Skin epidermis (tissue), 12 donors: ENCODE measurements around the gene RMI2.

Source experiments
- H3K27ac ChIP-seq, 21 experiments: fragments of 200-600 bp; sonication (generic) in 11 of 21; one replicate each; pipeline ENCODE4 v1.5.0; 2020; ENCODE audit warnings: mild to moderate bottlenecking in 3 of 21, inconsistent platforms in 2 of 21, moderate library complexity in 2 of 21
- H3K4me3 ChIP-seq, 7 experiments: fragments of 200-600 bp; sonication (generic) in 2 of 7; one replicate each; pipeline ENCODE4 v1.5.0; 2020; ENCODE audit warnings: inconsistent platforms in 2 of 7, mild to moderate bottlenecking in 2 of 7, moderate library complexity in 1 of 7

RMI2 gene

DNA sequence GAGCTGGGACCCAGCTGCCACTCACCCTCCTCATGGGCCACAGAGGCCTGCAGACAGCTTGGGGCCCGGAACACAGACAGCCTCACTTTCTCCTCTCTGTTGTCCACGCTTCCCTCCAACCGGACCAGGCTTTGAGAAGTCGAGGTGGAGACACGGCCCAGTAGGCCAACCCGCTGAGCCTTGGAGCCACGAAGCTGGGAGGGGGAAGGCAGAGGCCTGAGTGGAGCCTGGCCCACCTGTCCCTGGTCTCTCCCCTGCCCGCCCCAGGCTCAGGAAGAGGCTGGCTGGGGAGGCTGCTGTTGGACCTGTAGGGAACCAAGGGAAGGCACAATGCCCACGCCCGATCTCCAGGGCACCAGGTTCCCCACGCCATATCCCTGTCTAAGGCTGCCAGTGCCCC is 48.1 kb downstream of the RMI2 start:
- Histone ChIP-seq H3K27ac (no peak overlapping the region), H3K4me3 (no peak overlapping the region)

DNA sequence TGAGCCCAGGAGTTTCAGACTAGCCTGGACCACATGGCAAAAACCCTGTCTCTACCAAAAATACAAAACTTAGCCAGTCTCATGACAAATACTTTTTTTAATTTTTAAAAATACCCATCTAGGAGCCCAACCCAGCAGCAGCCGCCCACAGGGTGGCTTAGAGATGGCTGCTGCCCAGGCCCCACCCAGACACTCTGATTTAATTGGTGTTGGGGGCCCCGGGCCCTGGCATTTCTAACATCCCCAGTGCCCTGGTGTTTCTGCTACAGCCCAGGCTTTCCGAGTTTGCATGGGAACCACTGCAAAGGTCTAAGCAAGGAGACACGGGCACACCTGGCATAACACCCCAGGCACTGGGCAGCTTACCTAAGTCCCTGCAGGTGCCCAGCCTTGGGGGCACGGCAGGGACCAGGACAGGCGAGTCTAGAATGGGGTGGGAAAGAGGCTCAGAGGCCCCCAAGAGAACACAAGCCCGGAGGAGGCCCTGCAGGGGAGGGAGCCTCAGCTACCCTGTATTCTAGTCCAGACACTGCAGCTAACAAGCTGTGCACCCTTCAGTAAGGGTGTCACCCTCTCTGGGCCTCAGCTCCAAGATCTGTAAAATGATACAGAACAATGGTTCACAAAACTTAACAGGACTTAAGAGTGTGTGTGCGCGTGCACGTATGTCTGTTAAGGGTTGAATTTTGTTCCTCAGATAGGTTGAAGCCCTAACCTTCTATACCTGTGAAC is 48.8 kb downstream of the RMI2 start:
- Histone ChIP-seq H3K27ac (no peak overlapping the region), H3K4me3 (no peak overlapping the region)

GRCh38 chr16:11394593-11394960 is 49.3 kb downstream of the RMI2 start:
- H3K4me3 ChIP-seq = no peak overlapping the region

DNA sequence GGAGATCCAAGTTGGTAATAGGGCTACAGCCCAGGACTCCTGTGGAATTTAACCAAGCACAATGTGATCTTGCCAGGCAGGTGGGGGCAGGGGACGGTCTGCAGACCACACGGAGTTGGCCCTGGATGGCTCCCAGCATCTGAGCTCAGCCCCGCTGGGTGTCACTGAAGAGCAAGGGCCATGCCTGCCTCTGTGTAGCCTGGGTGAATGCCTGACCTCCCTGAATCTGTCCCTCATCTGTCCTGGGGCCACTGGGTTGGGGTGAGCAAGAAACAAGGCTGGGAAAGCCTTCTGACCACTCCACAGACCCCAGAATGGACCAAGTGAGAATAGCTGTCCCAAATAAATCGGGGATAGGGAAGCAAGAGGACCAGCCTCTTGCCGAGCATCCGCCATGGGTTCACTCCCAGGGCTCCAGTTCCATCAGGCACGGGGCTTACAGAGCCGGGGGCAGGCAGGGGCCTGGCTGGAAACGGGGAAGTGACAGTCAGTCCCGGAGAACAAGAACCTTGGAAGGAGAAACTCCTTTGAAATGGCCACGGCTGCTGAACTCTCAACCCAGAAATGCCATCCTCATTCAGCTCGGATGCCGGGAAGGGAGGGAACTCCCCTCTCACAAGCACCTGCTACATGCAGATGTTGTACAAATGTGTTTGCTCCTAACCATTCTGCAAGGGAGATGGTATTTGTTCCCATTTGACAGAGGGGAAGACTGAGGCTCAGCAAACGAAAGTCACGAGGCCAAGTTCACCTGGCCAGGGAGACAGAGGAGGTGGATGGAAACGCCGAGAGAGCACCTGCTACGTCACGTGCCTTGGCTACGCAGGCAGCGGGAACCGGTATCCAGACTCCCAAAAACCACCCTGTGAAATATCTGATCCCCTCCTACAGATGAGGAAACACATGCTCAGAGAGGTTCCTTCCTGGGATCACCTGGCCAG is 50.0 kb downstream of the RMI2 start:
- no peak overlapping the region for H3K4me3 ChIP-seq
- H3K27ac ChIP-seq = no peak overlapping the region

More at GRCh38 chr16:11394593-11394960, 49.3 kb downstream of the RMI2 start:
- no peak overlapping the region for H3K27ac ChIP-seq

DNA sequence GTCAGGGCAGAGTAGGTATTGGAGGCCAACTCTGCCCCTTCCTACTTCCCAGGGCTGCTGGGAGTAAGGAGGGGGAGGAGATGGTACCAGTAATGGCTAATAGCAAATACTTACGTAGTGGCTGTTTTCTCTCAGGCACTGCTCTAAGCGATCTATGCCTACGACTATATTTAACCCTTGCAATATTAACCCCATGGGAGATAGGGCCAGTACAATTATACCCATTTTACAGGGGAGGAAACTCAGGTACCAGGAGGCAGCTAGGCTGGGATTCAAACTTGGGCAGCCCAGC is 50.6 kb downstream of the RMI2 start:
- Histone ChIP-seq H3K4me3 (no peak overlapping the region), H3K27ac (no peak overlapping the region)

DNA sequence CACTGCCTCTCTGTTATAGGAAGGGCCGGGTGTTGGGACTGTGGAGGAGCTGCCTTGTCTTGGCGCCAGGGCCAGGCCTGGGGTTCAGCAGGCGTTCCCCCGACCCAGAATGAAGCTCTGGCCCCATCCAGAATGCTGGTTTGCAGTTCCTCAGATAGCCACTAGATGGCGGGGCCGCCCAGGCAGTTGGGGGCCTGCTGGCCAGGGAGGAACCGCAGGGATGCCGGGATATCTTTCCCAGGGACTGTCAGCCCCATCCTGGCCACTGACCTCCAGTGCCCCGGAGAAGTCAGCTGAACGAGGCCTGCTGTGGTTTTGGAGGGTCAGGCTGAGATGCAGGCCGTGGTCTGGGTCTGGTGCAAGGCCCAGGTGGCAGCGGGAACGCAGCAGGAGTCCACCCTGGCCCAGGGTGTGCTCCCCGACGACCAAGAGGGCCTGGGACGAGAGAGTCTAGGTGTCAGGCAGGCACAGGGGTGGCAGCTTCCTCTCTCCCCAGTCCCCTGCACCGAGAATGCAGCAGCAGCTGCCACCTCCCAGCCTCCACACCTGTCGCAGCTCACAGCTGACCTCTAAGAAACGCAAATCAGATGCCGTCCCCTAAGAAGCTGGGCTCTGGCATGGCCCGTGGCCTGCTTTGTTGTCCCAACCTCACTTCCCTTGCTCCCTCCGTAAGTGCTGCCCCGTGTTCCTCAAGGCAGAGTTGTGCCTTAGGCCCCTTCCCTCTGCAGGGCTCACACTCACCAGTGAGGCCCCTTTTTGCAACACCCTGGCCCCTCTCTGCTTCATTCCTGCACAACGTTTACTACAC is 51.2 kb downstream of the RMI2 start:
- Histone ChIP-seq H3K4me3 (no peak overlapping the region), H3K27ac (no peak overlapping the region)

- H3K4me3 ChIP-seq = no peak overlapping the region
- H3K27ac ChIP-seq = no peak overlapping the region
Measured at GRCh38 chr16:11398136-11398535, 52.9 kb downstream of the RMI2 start.

DNA sequence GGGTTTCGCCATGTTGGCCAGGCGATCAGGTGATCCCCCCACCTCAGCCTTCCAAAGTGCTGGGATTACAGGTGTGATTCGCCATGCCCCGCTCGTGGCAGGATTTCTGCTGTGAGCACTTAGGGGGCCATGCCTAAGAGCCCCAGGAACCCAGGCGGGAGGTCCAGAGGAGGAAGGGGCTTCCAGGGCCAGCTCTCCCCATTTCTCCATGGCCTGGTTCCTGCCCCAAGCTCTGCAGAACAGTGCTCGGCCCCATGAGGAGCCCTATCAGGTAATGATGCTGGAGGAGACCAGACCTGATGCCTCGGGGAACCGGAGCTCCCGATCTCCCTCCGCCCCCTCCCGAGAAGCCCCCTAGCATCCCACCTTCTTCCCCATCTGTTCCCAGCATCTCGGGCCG is 53.6 kb downstream of the RMI2 start:
- H3K27ac ChIP-seq = no peak overlapping the region
- no peak overlapping the region for H3K4me3 ChIP-seq

DNA sequence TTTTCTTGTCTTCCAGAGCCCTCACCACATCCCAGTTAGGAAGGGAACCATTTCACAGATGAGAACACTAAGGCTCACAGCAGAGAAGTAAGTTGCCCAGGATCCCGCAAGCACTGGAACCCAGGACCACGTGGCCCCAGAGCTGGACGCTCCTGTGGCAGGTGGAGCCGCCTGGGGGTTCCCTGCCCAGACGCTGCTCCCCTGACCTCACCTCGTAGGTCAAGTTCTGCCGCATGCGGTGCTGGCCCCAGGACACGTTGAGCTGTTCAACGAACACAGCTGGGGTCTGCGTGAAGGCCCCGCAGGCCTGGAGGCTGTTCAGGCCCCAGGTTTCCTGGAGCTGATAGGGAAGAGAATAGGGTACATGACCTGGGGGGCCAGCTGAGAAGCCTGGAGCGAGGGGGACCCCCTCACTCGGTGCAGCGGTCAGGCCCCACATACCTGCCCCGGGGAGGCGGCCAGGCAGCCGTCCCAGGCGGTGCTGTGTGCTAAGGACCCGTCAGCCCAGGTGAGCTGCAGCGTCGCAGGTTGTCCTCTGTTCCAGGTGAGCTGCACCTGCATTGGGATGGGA is 54.1 kb downstream of the RMI2 start:
- Histone ChIP-seq H3K4me3 (no peak overlapping the region), H3K27ac (no peak overlapping the region)

DNA sequence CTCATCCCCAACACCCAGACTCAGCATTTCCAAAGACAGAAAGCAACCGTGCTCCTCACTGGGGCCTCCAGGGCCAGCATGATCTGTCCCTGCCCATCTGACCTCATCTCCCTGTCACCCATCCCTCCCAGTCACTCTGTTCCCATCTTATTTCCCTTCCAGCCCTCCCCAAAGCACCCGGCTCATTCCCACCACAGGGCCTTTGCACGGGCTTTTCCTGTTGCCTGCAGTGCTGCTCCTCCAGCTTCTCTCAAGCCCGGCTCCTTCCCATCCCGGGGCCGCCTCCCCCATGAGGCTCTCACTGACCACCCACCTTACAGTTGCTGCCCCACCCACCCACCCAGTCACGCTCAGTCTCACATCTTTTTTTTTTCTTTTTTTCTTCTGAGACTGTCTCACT is 54.8 kb downstream of the RMI2 start:
- H3K27ac ChIP-seq = no peak overlapping the region

More for the DNA sequence above, 54.8 kb downstream of the RMI2 start:
- H3K4me3 ChIP-seq = no peak overlapping the region
